Stimulated activated naive CD4-positive, alpha-beta T cell treated with Interleukin-2 at 50 U/mL for 16 hours (primary cell): ENCODE data around the gene HBP1.
"Not testable (repeated sequence)": the region's sequence is repeated elsewhere in the genome, so short reads cannot be mapped to it uniquely, and the experiment has no call there.

Experiments
- DNase-seq: peaks from one replicate; lab custom pipeline; 2025; lab: John Stamatoyannopoulos, UW

HBP1 gene

DNA sequence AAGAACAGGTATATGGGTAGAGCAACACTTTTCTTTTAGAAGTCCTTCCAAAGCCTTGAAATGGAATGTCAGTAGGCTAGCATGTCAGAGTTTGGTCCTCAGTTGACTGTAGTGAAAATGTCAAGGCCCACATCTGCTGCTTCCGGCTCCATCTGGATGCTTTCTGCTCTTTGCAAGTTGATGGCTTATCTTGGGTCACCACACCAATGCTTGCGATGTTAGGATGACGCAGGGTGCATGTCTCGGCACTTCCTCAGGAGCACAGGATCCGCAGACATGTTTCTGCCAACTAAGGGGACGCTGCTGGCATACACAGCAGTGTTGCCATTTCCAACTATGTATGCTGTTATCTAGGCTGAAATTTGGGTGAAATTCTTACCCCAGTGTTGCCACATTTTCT lies 14.0 kb upstream of the HBP1 start:
- no peak for DNase-seq

DNA sequence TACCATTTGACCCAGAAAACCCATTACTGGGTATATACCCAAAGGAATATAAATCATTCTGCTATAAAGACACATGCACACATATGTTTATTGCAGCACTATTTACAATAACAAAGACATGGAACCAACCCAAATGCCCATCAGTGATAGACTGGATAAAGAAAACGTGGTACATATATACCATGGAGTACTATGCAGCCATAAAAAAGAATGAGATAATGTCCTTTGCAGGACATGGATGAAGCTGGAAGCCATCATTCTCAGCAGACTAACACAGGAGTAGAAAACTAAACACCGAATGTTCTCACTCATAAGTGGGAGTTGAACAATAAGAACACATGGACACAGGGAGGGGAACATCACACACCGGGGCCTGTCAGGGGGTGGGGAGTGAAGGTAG lies 13.1 kb upstream of the HBP1 start:
- DNase-seq, result not testable (repeated sequence)

GRCh38 chr7:107157091-107157490 lies 11.7 kb upstream of the HBP1 start:
- no peak for DNase-seq

GRCh38 chr7:107158028-107158427 lies 10.8 kb upstream of the HBP1 start:
- no peak for DNase-seq

GRCh38 chr7:107160389-107160788 lies 8.4 kb upstream of the HBP1 start:
- no peak for DNase-seq

- no peak for DNase-seq
Measured at GRCh38 chr7:107161415-107161814, 7.4 kb upstream of the HBP1 start.

GRCh38 chr7:107162475-107162874 lies 6.3 kb upstream of the HBP1 start:
- no peak for DNase-seq

DNA sequence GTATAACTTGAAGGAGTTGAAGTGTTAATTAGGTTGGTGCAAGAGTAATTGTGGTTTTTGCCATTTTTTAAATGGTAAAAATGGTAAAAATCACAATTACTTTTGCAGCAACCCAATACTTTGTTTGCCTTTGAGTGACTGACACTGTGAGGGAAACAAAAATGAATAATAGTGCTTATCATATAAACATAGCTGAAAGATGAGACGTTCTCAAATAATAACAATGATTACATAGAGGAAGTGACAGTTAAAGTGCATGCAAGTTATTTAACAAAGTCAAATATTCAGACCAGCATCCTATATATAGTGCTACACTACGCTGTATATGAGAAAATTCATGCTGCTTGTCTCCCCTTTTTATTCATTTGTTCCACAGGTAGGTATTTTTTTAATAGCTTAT lies 4.7 kb upstream of the HBP1 start:
- no peak for DNase-seq

GRCh38 chr7:107165341-107165740 lies 3.5 kb upstream of the HBP1 start:
- no peak for DNase-seq

DNA sequence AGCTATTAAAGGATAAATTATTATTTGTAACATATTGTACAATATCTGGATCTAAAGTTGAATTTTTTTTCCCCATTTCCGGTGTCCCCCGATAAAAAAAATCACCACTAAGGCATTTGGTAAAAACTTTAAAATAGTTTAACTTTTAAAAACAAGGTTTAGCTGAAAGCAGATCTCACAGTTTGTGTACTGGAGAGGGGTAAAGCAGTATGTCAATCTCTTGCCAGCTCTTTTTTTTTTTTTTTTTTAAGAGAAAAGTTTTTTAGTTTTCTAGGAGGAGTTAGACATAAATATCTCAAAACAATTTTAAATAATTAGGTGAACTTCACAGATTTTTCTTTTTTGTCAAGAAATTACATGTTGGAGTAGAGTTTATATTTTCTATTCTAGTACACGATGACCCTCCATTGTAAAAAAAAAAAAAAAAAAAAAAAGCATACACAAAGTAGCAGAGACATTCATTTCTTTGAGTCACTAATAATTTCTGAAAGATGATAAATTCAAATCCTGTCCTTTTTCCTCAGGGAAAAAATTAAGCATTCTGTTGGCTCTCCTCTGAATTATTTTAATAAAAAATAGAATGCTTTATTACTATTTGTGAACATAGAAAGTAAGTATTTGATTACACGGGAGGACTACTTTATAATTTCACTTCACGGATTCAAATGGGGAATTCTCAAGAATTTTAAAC lies 1.9 kb upstream of the HBP1 start:
- no peak for DNase-seq

- DNase-seq, result peak; percentile 82
Measured at GRCh38 chr7:107167483-107168232, 1.1 kb upstream of the HBP1 start.

DNA sequence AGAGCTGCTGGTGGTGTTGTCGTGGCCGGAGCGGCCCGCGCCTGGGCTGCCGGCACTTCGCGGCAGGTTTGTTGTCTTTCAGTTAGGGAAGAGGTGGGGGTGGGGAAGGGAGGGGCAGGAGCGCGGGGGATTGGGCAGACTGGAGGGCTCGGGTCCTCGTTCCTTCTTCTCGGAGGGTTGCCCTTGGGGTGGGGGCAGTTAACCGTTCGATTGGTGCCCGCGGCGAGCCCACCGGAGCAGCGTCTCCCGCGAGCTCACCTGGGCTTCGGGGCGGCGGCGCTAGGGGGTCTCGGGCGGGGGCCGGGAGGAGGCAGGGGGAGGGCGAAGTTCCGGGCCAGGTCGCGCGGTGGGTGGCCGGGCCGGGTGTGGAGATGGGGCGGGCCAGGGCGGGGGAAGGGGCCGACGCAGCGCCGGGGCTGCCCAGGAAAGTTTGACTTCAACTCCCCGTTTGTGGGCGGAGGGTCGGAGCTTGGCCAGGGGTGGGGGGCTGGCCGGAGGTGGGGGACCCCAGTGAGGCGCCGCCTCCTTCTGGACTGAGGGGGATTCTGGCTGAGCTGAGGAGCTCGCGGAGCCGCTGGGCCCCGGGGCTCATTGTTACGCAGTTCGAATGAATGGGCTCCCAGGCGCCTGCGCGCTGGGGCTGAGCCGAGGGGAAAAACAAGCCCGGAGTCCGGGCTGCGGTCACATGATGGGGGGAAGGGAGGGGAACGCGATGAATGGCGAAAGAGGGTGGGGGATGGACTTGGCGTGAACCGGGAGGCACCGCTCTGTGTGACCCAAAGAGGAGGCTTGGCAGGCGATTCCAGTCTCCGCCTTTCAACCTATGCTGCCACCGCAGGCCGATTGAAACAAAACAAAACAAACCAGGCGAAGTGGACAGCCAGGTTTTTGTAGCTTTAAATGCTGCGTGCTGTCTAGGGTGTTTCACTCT lies 582 bp downstream of the HBP1 start:
- peak; percentile 85 for DNase-seq

- no peak for DNase-seq
Measured at GRCh38 chr7:107170051-107170915, 1.5 kb downstream of the HBP1 start.

- DNase-seq, result no peak
Measured at GRCh38 chr7:107171496-107171895, 2.7 kb downstream of the HBP1 start.

DNA sequence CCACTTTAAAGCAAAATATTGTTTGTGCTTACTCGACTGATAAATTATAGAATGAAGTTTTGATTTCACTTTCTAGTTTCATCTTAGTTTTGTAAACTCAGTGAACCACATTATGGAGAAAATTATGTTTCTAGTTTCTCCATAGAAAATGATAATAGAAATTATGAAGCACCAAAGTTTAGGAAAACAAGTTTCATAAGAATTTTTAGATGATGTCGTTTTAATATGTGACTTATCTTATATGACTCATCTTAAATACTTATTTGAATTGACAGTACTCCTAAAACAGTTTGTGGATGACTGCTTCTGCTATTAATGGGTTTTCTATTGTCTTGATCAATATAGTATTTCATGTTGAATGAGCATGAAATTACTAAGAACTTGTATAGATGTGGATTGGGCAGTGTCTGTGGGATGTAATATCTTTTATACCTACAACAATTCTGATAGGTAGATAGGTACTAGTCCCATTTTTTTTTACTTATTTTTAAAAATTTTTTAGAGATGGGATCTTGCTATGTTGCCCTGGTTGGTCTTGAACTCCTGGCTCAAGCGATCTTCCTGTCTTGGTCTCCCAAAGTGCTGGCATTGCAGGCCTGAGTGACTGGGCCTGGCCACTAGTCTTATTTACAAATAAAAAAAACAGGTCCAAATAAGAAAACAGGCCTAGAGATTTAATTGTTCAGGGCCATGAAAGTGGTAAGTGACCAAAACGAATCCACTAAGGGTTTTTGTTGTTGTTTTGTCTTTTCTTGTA lies 3.7 kb downstream of the HBP1 start:
- DNase-seq, result no peak

GRCh38 chr7:107173191-107173590 lies 4.4 kb downstream of the HBP1 start:
- DNase-seq, result no peak

DNA sequence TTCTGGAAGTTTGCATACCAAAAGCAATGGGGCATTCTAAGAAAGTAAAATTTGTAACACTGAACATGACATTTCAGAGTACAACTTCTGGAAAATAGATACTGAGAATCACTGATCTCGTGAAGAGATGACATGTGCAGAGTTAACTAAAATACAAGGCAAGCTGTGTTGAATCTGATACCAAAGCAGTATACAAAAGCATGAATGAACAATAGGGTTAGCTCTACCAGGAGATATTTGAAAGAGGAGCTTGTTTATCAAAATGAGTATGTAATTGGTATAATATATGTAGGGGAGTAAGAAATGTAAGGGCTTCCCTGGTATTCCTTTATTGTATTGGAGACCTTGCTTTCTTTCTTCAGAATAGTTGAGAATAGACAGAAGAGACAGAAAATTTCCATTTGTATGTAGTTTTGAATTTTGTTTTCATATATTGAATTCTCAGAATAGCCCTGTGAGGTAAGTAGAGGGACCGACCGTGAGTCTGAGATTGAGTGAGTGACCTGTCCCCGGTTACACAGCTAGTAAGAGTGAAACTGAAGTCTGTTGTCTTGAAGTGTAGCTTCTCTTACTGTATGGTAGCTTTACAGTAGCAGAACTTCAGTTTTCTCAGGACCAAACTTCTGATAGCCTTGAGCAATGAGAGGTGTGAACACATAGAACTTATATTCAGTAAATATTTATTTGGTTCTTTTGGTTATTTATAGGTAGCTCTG lies 5.0 kb downstream of the HBP1 start:
- no peak for DNase-seq

DNA sequence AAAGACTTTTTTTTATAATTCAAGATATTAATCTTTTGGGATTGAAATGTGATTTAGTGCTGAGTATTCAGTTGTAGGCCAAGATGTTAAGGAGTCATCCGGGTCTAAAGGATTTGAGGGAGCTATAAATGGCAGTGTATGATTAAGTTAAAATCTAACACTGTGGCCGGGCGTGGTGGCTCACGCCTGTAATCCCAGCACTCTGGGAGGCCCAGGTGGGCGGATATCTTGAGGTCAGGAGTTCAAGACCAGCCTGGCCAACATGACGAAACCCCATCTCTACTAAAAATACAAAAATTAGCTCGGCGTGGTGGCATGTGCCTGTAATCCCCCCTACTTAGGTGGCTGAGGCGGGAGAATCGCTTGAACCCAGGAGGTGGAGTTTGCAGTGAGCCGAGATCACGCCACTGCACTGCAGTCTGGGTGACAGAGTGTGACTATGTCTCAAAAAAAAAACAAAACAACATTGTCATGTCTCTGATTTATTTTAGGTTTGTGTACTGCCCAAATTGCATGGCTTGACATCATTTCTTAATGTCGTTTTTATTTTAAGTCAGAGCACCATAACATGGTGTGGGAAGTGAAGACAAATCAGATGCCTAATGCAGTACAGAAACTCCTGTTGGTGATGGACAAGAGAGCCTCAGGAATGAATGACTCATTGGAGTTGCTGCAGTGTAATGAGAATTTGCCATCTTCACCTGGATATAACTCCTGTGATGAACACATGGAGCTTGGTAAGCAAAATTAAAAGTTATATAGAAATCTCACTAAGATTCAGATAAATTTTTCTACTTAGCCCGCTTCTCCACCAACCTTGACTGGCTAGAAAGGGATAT lies 10.7 kb downstream of the HBP1 start:
- DNase-seq, result no peak

GRCh38 chr7:107180378-107180777 lies 11.6 kb downstream of the HBP1 start:
- DNase-seq, result peak; percentile 51
